Ramos (cell line): ENCODE results near the gene SMYD1.

Experiments used
- in situ Hi-C: fragments of 300-500 bp; cut with MboI; formaldehyde crosslinking; loops from one replicate; pipeline ENCODE4 v1.14.3; 2022; ENCODE audit warnings: low sequenced_read_pairs; ENCODE audit not compliant: unreplicated experiment

Gene SMYD1

DNA sequence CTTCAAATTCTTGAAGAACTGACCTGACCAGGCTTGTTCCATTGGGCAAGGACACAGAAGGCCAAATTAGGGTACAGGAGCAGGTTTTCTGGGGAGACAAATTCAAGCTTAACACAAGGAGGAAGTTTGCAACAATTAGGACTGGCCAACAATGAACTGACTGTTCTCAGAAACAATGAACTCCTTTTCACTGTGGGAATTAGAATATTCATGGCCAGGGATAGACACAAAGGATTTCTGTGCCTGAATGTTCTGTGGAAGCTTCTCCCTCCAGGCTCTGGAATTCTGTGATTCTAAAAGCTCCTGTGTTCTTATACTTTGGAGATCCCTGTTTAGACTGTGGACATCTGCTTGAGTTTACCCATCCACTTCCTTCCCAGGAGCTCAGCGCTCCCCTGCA lies 15.2 kb downstream of the SMYD1 start:
- in situ Hi-C loops: no loop called here

DNA sequence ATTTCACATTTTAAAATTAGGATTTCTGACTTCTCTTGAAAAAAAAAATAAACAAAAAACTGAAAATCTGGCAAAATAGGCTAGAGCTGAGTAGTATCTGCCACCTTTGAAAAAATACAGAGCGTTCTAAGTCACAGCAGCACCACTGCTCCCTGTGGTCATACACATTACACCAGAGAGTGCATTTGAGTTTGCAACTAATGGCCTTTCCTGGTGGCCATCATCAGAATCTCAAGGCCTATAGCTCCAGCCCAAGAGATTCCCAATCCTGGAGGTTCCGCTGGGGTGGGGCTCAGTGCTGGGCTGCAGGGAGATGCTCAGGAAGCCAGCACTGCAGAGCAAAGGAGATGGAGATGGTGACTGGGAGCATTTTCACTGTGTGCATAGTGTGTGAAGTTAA lies 17.5 kb downstream of the SMYD1 start:
- in situ Hi-C loops: no loop called here

DNA sequence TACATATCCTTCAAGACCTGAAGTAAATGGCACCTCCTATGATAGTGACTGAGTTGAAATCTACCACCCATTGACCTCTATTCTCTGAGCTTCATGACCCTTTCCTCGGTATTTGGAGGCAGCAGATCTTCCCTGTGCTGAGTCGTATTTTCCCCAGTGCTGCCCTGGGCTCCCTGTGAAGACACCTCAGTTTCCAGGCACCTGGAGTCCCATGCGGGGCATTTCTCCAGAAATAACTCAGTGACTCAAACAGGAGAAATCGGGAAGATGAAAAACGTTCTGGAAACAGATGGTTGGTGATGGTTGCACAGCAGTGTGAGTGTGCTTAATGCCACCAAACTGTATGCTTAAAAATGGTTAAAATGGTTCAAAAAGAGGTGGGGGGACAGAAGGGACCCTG lies 18.0 kb downstream of the SMYD1 start:
- in situ Hi-C loops: no loop called here

DNA sequence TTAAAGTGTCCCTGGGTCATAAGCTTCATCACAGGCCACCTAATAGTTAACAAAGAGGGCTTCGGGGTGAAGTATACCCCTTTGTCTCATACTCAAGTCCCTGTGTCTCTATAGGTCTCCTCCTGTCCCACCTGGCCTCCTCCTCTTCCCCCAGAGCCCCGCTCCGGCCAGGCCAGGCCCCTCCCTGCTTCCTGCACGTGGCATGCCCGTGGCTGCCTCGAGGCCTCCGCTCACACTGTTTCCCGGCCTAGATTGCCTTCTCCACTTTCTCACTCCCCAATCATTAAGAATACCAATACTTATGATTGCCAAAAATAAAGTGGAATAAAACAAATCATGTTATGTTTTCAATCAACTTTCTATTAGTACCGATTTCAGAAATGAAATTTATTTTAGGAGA lies 18.8 kb downstream of the SMYD1 start:
- in situ Hi-C loops: no loop called here

DNA sequence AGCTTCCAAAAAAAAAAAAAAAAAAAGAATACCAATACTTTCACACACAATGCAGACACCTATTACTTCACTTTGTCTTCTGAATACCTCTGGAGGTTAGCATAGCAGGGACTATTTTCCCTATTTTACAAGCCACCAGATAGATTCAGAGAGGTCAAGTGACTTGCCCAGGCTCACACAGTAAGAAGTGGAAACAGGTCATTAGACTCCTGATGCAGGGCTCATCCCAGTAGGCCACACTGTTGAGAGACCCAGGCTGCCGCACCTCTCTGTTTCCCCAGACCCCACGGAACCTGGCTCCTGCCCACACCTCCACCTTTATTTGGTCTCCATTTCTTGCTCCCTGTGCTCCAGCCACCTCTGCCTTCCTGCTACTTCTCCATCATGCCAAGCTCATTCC lies 19.4 kb downstream of the SMYD1 start:
- in situ Hi-C loops: no loop called here

DNA sequence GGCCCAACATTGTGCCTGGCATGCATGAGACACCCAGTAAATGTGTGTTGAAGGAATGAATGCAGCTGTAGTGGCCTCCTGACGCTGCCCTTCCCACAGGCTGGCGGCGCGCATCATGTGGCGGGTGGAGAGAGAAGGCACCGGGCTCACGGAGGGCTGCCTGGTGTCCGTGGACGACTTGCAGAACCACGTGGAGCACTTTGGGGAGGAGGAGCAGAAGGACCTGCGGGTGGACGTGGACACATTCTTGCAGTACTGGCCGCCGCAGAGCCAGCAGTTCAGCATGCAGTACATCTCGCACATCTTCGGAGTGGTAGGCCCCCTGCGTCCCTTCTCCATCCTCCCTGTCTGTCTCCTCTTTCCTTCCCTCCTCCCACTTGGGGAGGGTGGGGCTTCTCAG lies 20.1 kb downstream of the SMYD1 start:
- in situ Hi-C loops: no loop called here

DNA sequence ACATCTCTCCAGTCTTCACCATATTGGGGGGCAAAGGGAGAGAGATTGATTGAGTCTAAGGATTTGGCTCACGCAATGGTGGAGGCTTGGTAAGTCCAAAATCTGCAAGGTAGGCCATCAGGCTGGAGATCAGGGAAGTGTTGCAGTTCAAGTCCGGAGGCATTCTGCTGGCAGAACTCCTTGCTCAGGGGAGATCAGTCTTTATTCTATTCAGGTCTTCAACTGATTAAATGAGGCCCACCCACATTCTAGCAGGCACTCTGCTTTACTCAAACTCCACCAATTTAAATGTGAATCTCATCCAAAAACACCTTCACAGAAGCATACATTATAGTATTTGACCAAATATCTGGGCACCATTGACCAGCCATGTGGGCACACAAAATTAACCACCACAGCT lies 21.4 kb downstream of the SMYD1 start:
- in situ Hi-C loops: no loop called here

DNA sequence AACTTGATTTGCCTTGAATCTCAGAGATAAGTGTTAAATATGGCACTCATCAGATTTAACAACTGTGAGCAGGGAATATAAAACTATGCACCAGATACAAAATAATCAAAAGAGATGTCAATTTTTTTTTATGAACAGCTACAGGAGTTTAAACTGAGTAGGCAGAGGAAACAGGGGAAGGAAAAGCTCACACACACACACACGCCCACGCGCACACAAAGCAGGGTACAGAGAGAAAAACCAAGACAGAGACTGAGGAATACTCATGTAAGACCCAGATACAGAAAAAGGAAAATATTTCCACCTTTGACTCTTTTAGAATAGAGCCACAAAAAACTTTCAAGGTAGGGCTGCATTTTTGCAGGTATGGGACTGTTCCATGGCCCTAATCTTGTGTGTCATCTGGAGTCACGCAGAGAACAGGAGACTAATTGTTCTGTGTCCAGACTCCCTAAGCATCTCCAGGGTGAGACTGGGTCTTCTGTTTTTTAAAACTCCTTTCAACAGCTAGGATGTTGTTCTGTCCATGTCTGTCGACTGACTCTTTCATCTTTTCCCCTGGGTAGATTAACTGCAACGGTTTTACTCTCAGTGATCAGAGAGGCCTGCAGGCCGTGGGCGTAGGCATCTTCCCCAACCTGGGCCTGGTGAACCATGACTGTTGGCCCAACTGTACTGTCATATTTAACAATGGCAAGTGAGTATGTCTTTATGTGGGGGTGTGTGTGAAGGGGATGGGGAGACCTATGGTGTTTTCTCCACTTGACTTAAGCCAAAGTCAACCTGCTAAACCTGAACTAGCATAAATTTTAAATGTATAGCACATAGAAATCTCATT lies 23.0 kb downstream of the SMYD1 start:
- in situ Hi-C loops: no loop called here

DNA sequence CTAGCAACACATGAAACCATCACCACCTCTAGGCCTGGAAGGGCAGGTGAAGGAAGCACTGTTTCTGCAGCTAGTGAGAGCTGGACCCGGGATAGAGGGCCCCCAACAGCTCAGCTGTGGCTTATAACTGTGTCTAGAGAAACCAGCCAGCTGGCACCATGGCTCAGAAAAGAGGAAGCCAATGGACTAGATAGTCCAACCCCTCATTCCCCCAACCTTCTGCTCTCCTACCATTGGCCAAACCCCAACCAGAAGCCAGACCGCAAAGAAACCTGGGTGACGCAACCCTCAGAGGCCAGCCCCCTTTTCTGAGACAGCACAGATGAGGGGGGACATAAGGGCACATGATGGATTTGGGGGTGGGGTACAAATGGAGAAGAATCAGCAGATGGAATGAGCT lies 24.3 kb downstream of the SMYD1 start:
- in situ Hi-C loops: no loop called here

DNA sequence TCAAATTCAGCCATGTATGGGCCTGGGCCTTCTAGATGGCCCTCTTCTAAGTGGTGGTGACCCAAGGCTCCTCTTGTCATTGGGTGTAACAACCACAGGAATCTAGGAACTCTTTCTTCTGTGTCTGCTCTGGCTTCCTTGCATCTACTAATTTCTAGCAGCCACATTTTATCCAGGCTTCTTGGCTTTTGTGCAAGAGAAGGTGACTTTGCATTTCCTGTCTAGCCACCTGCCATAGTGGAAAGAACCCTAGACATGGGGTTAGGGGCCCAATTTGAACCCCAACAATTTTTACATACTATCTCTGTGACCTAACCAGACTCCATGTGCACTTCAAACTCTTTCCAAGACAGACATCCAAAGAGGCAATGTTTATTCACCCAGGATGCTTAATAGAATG lies 25.1 kb downstream of the SMYD1 start:
- in situ Hi-C loops: no loop called here

DNA sequence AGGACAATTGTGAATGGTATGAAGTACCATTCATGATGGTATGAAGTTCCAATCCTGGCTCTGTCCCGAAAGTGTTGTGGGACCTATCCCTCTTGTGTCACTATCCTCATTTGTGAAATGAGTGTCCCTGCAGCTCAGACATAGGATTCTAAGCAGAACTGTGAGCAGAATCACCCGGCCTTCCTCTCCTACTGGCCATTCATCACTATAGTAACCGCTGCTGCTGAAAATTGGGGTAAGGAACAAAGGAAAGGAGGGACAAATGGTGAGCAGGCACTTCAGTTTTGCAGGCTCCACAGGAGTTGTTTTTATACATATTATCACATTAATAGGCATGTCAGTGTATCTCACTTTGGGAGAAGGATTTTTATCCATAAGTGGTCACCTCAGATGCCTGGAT lies 27.4 kb downstream of the SMYD1 start:
- in situ Hi-C loops: no loop called here

DNA sequence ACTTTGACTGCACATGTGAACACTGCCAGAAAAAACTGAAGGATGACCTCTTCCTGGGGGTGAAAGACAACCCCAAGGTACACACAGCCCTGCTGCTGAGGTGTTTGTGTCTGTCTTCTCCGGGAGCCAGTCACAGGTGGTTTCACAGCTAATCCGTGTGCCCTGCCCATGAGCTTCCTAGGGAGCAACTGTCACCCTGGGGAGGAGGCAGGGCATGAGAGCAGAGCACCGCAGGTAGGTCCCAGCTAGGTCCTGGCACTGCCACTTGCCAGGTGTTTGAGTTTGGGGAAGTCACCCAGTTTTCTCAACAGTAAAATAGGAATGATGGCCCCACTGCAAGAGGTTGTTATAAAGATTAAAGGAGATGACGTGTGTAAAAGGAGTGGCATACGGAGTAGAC lies 29.1 kb downstream of the SMYD1 start:
- in situ Hi-C loops: no loop called here

DNA sequence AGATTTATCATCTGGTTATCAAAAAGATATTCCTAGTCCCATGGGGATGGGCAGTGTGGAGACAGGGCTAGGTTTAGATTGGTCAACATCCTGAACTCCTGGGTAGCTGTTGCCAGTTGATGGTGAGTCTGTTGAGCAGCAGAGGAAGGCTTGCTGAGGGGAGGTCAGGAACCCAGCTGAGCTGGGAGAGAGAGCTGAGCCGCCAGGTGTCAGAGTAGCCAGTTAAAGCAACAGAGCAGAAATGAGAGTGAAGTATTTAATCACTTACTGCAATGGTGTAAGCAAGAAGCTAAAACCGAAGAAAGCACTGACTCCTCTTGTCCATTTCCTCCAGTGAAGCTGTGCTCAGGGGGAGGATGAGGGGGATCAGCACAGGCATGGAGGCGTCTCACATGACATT lies 29.6 kb downstream of the SMYD1 start:
- in situ Hi-C loops: no loop called here

DNA sequence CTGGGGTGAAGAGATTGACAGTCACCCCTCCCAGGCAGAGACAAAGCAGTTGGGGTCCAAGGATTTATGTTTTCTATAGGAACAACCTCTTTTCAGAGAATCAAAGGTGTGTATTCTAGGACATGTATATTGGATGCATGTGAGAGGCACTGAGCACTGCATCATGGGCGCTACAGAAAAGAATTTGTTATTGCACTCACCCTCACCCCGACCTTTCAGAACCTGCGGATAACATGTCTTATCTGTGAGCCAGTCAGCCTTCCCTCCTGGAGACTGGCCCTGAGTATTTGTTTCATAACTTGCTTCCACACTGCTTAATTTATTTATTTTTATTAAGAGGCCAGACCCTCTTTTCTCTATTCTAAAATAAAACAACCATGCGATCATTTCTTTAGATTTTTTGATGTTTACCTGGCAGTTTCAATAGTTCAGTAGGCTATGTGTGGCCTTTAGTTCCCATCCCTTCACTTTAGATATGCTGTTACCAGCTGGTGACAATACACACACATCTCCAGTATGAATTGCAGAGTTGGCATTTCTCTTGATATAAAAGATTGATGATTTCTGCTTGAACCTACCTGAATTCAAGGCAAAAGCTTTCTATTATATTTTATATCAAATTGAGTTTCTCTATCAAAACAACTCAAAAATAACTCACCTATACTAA lies 30.4 kb downstream of the SMYD1 start:
- in situ Hi-C loops: no loop called here

DNA sequence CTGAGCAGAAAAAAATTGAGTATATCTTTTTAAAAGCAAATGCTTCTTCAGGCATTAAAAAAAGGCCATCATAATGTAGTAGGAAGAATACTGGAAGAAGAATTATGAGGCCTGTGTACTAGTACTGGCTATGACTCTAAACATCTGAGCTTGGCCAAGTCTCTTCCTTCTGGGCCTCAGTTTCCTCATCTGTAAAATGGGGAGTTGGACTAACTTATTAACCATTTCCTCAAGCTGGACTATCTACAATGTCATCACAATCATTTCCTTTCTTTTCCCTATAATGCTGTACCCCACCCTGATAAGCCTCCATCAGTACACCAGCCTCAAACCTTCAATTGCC lies 30.9 kb downstream of the SMYD1 start:
- in situ Hi-C loops: no loop called here

DNA sequence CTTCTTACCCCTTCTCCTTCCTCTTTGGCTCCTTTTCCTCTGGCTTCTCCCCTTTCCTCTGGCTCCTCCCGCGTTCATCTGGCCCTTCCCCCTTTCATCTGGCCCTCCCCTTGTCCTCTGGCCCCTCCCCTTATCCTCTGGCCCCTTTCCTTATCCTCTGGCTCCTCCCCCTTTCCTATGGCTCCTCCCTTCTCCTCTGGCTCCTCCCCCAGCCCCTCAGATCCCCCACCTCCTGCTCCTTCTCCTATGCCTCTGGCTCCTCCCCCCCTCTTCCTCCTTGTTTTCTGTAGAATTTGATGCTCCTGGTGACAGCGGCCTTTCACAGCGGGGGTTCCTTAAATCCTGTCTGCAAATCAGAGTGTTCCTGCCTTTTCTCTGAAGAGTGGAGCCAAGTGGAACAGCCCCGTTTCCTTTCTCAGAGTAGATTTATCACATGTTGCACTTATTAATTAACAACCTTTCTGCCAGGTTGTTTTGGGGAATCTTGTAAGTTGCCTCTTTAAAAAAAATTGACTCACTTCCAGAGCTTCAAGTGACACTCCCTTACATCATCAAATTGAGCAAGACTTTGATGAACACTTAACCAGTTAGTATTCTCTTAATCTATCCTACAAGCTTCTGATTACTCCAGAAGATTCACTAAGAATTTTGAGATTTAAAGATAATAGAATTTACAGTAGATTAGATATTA lies 32.3 kb downstream of the SMYD1 start:
- in situ Hi-C loops: no loop called here

DNA sequence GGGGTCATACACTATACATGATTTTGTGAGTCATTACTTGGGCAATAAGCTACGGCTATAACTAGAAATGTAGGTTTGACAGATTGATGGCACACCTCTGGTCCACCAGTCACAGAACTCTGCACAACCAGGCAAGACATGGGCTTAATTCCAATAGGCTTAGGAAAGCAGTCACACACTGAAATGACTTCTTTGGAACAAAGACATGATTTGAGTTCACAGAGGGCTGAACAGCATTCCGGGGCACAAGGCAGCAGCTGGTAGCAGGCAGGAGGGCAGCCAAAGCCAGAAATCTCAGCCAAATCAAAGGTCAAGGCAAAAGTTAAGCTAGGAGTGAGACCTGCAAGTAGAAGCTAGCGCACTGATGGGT lies 32.8 kb downstream of the SMYD1 start:
- in situ Hi-C loops: no loop called here

DNA sequence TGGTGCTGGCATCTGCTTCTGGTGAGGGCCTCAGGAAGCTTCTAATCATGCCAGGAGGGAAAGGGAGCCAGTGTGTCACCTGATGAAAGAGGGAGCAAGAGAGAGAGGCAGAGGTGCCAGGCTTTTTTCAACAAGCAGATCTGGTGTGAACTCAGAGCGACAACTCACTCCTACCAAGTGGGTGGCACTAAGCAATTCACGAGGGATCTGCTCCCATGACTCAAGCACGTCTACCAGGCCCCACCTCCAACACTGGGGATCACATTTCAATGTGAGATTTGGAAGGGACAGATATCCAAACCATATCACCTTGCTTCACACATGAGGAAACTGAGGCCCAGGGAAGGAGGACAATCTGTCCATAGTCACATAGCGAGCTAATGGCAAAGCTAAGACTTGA lies 41.2 kb downstream of the SMYD1 start:
- in situ Hi-C loops: no loop called here

DNA sequence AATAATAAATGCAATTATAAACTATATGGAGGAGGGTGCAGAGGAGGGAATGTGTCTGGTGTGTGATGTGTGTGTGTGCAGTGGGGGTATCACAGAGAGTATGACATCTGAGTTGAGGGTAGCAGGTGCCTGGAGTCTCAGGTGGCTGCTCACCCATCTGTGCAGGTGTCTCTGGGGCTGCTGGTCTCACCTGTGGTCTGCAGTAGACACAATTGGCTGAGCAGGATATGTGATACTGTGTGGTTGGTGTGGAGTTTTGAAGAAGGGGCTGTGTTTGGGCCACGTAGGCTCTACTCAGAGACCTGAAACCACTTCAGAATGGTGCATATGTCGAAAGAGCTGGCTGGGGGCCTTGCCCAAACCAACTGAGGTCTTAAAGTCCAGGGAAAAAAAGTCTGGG lies 43.2 kb downstream of the SMYD1 start:
- in situ Hi-C loops: no loop called here

DNA sequence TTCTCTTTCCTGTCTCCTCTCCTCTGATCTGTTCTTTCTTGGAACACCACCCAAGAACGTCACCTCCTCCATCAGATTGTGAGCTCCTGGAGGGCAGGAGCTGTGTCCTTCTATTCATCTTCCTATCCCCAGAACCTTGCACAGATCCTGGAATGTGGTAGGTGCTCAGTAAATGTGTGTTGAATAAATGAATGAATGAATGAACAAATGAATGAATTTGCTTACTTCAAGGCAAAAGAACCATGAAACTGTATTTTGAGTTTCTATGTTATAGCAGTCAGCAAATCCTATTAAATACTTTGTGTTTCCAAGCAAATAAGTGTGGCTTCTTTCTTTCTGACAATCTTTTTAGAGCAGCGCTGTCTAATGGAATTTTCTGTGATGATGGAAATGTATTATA lies 45.4 kb downstream of the SMYD1 start:
- in situ Hi-C loops: no loop called here

DNA sequence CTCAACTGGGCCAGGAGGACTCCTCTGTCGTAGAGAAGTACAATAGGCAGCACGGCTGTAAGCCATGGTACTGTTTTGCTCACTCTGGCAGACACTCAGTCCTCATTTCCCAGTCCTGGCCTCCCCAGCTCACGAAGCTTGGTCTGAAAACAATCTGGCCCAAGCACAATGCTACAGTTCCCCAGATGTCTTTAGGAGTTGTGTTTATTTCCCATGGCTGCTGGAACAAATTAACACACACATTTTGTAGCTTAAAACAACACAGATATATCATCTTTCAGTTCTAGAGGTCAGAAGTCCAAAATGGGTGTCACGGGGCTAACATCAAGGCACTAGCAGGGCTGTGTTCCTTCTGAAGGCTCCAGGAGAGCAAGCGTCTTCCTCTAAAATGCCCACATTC lies 47.3 kb downstream of the SMYD1 start:
- in situ Hi-C loops: no loop called here
